ENCODE measurements around the gene EFNB2.

The EFNB2 gene

DNA sequence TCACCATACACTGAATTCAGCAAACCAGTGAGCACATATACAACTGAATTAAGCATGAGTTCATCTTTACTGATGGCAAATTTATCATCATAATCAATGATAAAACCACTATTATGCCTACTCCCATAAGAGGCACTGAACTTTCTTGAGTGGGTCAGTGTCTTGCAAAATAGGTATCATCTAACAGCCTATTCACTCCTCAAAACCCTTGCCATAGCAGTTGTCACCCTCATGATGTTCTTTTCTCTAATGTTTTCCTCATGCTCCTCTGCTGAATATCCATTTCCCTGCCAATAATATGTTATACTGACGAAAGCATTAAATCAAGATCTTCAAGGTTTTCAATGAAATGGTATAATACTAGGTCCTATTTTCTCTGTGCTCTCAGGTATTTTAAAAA, 26.8 kb upstream of the EFNB2 start:
- ChIA-PET POLR2A (ENCODE audit: low non-redundant PET) (no interaction called here), CTCF (no interaction called here)
- DNase-seq (ENCODE audit: low spot score) = no peak
- H3K27ac ChIP-seq = no peak overlapping the region
- TF ChIP-seq, protein P1, sequence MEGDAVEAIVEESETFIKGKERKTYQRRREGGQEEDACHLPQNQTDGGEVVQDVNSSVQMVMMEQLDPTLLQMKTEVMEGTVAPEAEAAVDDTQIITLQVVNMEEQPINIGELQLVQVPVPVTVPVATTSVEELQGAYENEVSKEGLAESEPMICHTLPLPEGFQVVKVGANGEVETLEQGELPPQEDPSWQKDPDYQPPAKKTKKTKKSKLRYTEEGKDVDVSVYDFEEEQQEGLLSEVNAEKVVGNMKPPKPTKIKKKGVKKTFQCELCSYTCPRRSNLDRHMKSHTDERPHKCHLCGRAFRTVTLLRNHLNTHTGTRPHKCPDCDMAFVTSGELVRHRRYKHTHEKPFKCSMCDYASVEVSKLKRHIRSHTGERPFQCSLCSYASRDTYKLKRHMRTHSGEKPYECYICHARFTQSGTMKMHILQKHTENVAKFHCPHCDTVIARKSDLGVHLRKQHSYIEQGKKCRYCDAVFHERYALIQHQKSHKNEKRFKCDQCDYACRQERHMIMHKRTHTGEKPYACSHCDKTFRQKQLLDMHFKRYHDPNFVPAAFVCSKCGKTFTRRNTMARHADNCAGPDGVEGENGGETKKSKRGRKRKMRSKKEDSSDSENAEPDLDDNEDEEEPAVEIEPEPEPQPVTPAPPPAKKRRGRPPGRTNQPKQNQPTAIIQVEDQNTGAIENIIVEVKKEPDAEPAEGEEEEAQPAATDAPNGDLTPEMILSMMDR (conservative IDR thresholded peaks at IDR 0.05; ENCODE audit: low read depth) = no peak

- no peak overlapping the region for H3K27ac ChIP-seq
- ChIA-PET POLR2A (ENCODE audit: low non-redundant PET) (no interaction called here), CTCF (no interaction called here)
- TF ChIP-seq, protein P1 (conservative IDR thresholded peaks at IDR 0.05; ENCODE audit: low read depth) = no peak
- no peak for DNase-seq (ENCODE audit: low spot score)
These were observed 26.2 kb upstream of the EFNB2 start for GRCh38 chr13:106561551-106562170.

GRCh38 chr13:106560821-106561220, 25.4 kb upstream of the EFNB2 start:
- TF ChIP-seq, protein P1 (conservative IDR thresholded peaks at IDR 0.05; ENCODE audit: low read depth) = no peak
- ChIA-PET POLR2A (ENCODE audit: low non-redundant PET) (no interaction called here), CTCF (no interaction called here)
- DNase-seq (ENCODE audit: low spot score) = no peak
- H3K27ac ChIP-seq = no peak overlapping the region

DNA sequence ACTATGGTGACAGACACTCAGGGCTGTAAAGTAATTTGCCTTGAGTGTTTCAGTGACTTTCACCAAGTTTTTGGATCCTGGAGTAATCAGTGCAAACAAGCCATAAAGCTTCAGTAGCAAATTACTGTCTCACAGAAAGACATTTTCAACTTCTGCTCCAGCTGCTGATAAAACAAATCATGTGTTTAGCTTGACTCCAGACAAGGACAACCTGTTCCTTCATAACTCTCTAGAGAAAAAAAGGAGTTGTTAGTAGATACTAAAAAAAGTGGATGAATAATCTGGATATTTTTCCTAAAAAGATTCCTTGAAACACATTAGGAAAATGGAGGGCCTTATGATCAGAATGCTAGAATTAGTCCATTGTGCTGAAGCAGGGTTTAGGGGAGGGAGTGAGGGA, 23.1 kb upstream of the EFNB2 start:
- POLR2A ChIA-PET (ENCODE audit: low non-redundant PET) = no interaction called here
- H3K27ac ChIP-seq = no peak overlapping the region
- TF ChIP-seq, protein P1 (conservative IDR thresholded peaks at IDR 0.05; ENCODE audit: low read depth) = no peak
- CTCF ChIA-PET = no interaction called here
- no peak for DNase-seq (ENCODE audit: low spot score)

DNA sequence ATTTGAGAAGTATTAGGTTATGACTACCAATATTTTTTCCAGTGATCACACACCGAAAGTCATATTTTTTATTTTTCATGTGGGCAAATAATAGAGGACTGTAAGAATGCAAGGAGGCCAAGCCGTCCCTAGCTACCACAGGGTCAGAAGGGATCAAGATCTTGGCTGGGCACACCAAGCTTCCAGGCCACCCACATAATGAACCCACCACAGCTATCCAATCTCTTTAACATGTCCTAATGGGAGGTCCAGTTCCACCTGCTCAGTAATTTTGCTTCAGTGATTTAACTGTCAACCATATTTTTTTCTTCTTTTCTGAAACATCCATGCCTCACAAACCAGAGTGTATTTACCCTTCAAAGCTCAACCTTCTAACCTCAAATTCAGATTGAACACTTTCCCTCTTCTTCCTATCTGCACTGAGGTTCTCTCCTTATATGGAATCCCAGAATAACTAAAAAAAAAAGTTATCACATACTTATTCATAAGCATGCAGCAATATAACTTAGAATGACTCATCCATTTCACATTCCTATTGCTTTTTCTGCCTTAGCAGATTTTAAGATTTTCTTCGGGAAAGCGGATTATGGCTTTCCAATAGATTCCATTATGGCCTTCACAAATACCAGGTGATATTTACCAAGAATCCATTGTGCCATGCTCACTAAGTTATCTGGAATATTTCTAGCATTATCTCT, 20.3 kb upstream of the EFNB2 start:
- CTCF ChIA-PET = interaction anchor here (0.9 kb wide), 1 partner anchor 10 kb away, joined by 3 read pairs; no protein-coding TSS in a partner anchor
- DNase-seq (ENCODE audit: low spot score) = no peak
- TF ChIP-seq, protein P1 (conservative IDR thresholded peaks at IDR 0.05; ENCODE audit: low read depth) = no peak
- POLR2A ChIA-PET (ENCODE audit: low non-redundant PET) = no interaction called here
- H3K27ac ChIP-seq = no peak overlapping the region

DNA sequence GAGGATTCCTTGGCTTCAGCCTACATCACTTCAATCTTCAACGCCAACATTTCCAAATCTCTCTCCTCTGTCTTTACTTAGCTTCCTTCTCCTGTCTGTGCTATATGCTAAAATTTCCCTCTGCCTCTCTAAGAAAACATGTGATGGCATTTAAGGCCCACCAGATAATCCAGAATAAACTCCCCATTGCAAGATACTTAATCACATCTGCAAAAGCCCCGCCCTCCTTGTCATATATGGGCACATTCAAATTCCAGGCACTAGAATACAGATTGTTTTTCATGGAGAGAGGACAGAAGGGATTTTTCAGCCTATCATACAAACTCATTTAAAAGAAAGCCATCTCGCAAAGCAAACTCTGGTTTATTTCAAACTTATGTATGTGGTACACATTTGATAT, 16.3 kb upstream of the EFNB2 start:
- POLR2A ChIA-PET (ENCODE audit: low non-redundant PET) = no interaction called here
- DNase-seq (ENCODE audit: low spot score) = no peak
- H3K27ac ChIP-seq = no peak overlapping the region
- TF ChIP-seq, protein P1 (conservative IDR thresholded peaks at IDR 0.05; ENCODE audit: low read depth) = no peak
- CTCF ChIA-PET = no interaction called here

Data from RWPE1 (cell line).